ENCODE data around the gene CHCT1.
"Not testable (repeated sequence)": the region's sequence is repeated elsewhere in the genome, so short reads cannot be mapped to it uniquely, and the experiment has no call there.

The CHCT1 gene

DNA sequence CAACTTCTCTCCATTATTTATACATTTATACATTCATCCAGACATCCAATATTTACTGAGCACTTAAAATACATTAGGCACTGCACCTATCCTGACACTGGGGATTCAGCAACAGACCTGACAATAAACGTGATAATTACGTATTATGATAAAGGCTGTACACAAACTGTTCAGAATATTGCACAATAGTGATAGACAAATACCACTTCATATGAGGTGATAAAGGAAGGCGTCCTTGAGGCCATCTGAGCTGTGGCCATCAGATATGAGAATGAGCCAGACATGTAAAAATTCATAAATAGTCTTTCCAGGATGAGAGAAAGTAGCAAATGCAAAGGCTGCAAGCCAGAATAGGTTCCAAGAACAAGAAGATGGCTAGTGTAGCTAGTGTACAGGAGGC, 38.9 kb upstream of the CHCT1 start:
- Histone ChIP-seq H3K27me3 (ENCODE audit: insufficient read depth, poor library complexity, severe bottlenecking) (no peaks in the 10 kb centered on the region), H3K4me3 (replicated peaks; ENCODE audit: insufficient read depth, low read length) (no peak overlapping the region), H3K27ac (replicated peaks) (peak overlapping the region; percentile 32)
- TF ChIP-seq GABPA (IDR thresholded peaks at IDR 0.05; ENCODE audit: low read depth): no peak
- DNase-seq (ENCODE audit: low read depth in 1 of 2, low spot score in 1 of 2): no peak

DNA sequence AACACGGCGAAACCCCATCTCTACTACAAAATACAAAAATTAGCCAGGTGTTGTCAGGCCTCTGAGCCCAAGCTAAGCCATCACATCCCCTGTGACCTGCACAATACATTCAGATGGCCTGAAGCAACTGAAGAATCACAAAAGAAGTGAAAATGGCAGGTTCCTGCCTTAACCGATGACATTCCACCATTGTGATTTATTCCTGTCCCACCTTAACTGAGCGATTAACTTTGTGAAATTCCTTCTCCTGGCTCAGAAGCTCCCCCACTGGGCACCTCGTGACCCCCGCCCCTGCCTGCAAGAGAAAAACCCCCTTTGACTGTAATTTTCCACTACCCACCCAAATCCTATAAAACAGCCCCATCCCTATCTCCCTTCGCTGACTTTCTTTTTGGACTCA, 37.4 kb upstream of the CHCT1 start:
- not testable (repeated sequence) for H3K4me3 ChIP-seq (replicated peaks; ENCODE audit: insufficient read depth, low read length)

DNA sequence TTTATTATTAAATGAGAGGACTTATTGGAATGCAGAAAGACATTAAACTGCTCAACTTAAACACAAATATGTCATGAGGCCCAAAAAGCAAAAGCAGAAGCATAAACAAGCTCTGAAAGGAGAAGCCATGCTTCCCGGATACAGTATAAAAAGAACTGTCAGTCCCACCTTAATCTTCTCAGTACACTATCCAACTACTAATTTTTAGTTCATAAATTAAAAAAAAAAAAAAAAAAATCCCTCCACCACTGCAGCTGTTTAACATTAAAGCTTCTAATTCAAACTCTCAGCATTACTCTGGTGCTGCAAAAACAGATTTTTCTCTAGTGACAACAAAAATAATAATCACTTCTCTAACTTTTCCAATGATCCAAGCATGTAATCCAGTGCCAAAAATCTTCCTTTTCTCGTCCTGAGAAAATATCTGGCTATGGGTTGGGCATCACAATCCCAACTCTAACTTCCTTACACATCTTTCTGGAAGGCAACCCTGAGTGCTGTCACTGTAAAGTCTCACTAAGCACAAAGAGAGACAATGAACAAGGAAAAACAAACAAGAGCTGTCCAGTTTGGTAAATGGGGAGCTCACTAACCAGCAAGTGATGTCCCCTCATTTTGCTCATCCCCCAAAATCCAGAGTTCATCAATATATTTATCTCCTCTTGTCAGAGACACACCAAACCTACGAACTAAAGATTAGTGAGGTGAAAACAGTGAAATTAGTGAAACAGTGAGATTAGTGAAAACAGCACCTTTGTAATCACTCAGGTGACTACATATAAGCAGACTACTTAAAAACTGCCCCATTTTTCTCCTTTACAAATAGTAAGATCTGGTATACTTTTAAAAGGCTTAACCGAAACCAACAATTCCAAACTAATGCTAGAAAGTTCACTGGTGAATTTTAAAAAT, 35.9 kb upstream of the CHCT1 start:
- peak overlapping the region; percentile 42 for H3K27ac ChIP-seq (replicated peaks)
- H3K27me3 ChIP-seq (ENCODE audit: insufficient read depth, poor library complexity, severe bottlenecking): no peaks in the 10 kb centered on the region
- H3K4me3 ChIP-seq (replicated peaks; ENCODE audit: insufficient read depth, low read length): no peak overlapping the region
- DNase-seq (ENCODE audit: low read depth in 1 of 2, low spot score in 1 of 2): no peak
- TF ChIP-seq, protein P1, sequence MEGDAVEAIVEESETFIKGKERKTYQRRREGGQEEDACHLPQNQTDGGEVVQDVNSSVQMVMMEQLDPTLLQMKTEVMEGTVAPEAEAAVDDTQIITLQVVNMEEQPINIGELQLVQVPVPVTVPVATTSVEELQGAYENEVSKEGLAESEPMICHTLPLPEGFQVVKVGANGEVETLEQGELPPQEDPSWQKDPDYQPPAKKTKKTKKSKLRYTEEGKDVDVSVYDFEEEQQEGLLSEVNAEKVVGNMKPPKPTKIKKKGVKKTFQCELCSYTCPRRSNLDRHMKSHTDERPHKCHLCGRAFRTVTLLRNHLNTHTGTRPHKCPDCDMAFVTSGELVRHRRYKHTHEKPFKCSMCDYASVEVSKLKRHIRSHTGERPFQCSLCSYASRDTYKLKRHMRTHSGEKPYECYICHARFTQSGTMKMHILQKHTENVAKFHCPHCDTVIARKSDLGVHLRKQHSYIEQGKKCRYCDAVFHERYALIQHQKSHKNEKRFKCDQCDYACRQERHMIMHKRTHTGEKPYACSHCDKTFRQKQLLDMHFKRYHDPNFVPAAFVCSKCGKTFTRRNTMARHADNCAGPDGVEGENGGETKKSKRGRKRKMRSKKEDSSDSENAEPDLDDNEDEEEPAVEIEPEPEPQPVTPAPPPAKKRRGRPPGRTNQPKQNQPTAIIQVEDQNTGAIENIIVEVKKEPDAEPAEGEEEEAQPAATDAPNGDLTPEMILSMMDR (IDR thresholded peaks at IDR 0.05; ENCODE audit: insufficient read depth, low read length): no peak
- TF ChIP-seq, protein P2, sequence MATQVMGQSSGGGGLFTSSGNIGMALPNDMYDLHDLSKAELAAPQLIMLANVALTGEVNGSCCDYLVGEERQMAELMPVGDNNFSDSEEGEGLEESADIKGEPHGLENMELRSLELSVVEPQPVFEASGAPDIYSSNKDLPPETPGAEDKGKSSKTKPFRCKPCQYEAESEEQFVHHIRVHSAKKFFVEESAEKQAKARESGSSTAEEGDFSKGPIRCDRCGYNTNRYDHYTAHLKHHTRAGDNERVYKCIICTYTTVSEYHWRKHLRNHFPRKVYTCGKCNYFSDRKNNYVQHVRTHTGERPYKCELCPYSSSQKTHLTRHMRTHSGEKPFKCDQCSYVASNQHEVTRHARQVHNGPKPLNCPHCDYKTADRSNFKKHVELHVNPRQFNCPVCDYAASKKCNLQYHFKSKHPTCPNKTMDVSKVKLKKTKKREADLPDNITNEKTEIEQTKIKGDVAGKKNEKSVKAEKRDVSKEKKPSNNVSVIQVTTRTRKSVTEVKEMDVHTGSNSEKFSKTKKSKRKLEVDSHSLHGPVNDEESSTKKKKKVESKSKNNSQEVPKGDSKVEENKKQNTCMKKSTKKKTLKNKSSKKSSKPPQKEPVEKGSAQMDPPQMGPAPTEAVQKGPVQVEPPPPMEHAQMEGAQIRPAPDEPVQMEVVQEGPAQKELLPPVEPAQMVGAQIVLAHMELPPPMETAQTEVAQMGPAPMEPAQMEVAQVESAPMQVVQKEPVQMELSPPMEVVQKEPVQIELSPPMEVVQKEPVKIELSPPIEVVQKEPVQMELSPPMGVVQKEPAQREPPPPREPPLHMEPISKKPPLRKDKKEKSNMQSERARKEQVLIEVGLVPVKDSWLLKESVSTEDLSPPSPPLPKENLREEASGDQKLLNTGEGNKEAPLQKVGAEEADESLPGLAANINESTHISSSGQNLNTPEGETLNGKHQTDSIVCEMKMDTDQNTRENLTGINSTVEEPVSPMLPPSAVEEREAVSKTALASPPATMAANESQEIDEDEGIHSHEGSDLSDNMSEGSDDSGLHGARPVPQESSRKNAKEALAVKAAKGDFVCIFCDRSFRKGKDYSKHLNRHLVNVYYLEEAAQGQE (IDR thresholded peaks at IDR 0.05; ENCODE audit: insufficient replicate concordance, low read depth): no peak
- no peak for TF ChIP-seq GABPA (IDR thresholded peaks at IDR 0.05; ENCODE audit: low read depth)
- TF ChIP-seq SPI1 (IDR thresholded peaks at IDR 0.05; ENCODE audit: borderline replicate concordance, low read depth): no peak
- no peak for TF ChIP-seq POLR2AphosphoS5 (IDR thresholded peaks at IDR 0.05; ENCODE audit: low read depth)

More for the DNA sequence above, 37.4 kb upstream of the CHCT1 start:
- not testable (repeated sequence) for DNase-seq (ENCODE audit: low read depth in 1 of 2, low spot score in 1 of 2); H3K27me3 ChIP-seq (ENCODE audit: insufficient read depth, poor library complexity, severe bottlenecking)
- peak overlapping the region; percentile 42; the same call in 1 of the 2 replicates for H3K27ac ChIP-seq (replicated peaks)

DNA sequence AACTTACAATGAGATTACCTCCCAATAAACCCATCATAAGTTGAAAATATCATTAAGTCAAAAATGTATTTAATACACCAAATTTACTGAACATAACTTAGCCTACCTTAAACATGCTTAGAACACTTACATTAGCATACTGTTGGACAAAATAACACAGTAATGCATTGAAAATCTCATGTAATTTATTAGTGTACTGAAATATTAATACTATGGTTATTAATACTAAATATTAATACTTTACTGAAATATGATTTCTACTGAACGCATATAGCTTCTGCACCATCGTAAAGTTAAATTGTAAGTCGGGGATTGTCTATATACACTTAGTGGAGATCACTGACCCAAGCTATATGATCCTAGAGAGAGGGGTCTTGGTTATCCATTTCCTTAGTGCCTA, 34.6 kb upstream of the CHCT1 start:
- H3K27ac ChIP-seq (replicated peaks): peak overlapping the region; percentile 44; the same call in 1 of the 2 replicates
- DNase-seq (ENCODE audit: low read depth in 1 of 2, low spot score in 1 of 2): no peak
- H3K27me3 ChIP-seq (ENCODE audit: insufficient read depth, poor library complexity, severe bottlenecking): no peaks in the 10 kb centered on the region
- TF ChIP-seq, protein P2 (IDR thresholded peaks at IDR 0.05; ENCODE audit: insufficient replicate concordance, low read depth): no peak
- TF ChIP-seq, protein P1 (IDR thresholded peaks at IDR 0.05; ENCODE audit: insufficient read depth, low read length): no peak
- TF ChIP-seq SPI1 (IDR thresholded peaks at IDR 0.05; ENCODE audit: borderline replicate concordance, low read depth) (no peak), POLR2AphosphoS5 (IDR thresholded peaks at IDR 0.05; ENCODE audit: low read depth) (no peak), GABPA (IDR thresholded peaks at IDR 0.05; ENCODE audit: low read depth) (no peak)
- H3K4me3 ChIP-seq (replicated peaks; ENCODE audit: insufficient read depth, low read length): no peak overlapping the region

Measured in HL-60 (cell line).